GM13977 (cell line): Measurements from ENCODE around the gene PPME1.

Source experiments
- DNase-seq: peaks from one replicate; pipeline ENCODE4 v3.0.0; 2012; ENCODE audit warnings: low spot score
- in situ Hi-C: fragments of 300-500 bp; cut with MboI; formaldehyde crosslinking; loops from one replicate; pipeline ENCODE4 v1.12.0; 2022; ENCODE audit warnings: low sequenced_read_pairs, low pct_unique_long_range_greater_than_20kb, mixed read lengths, inconsistent platforms; ENCODE audit not compliant: unreplicated experiment
- TF ChIP-seq, protein P1 (sequence below): IDR thresholded peaks from 2 replicates; pipeline ENCODE4 v1.5.1; 2012; ENCODE audit warnings: mild to moderate bottlenecking, control low read depth; ENCODE audit not compliant: insufficient read depth; ENCODE audit errors: extremely low read depth, missing control alignments

Gene PPME1

DNA sequence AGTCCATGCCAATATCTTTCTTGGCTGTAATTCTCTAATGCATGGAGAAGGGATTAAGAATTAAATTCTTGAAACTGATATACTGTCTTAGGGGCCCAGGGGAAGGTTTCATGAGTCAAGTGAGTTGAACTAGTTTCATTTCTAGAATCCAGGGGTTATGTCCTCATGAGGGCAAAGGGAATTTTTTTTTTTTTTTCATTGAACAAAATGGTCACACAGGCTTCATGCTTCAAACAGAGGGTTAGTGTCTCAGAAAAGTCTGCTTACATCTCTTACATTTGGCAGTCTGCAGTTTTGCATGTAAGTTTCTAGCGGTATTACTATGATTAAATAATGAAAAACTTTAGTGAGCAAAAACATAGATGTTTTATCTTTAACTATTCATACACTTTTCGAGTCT lies 32.9 kb downstream of the PPME1 start:
- no peak for DNase-seq

DNA sequence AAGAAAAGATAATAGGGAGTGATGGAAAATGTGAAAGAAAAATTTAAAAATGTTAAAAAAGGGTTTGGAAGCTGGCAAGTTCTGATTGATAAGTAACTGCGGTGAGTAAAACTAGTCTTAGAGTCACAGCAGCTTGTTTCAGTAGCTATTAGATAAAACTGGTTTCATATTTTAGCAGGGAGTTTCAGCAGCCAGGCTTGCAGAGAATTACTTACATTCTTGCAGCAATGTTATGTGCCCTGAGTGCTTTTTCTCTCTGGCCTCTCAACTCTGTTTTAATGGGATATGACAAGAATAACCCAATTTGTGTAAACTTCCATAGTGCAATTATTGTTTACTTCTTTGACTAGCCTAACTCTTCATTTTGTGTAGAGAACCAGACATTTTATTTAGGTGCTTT lies 33.6 kb downstream of the PPME1 start:
- DNase-seq: no peak
- TF ChIP-seq, protein P1, sequence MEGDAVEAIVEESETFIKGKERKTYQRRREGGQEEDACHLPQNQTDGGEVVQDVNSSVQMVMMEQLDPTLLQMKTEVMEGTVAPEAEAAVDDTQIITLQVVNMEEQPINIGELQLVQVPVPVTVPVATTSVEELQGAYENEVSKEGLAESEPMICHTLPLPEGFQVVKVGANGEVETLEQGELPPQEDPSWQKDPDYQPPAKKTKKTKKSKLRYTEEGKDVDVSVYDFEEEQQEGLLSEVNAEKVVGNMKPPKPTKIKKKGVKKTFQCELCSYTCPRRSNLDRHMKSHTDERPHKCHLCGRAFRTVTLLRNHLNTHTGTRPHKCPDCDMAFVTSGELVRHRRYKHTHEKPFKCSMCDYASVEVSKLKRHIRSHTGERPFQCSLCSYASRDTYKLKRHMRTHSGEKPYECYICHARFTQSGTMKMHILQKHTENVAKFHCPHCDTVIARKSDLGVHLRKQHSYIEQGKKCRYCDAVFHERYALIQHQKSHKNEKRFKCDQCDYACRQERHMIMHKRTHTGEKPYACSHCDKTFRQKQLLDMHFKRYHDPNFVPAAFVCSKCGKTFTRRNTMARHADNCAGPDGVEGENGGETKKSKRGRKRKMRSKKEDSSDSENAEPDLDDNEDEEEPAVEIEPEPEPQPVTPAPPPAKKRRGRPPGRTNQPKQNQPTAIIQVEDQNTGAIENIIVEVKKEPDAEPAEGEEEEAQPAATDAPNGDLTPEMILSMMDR: no peak
- in situ Hi-C loops: no loop called here

More for the DNA sequence above, 32.9 kb downstream of the PPME1 start:
- TF ChIP-seq, protein P1: no peak
- in situ Hi-C loops: no loop called here

GRCh38 chr11:74205181-74205580 lies 34.1 kb downstream of the PPME1 start:
- TF ChIP-seq, protein P1: no peak
- DNase-seq: no peak
- in situ Hi-C loops: no loop called here

GRCh38 chr11:74206746-74207145 lies 35.7 kb downstream of the PPME1 start:
- DNase-seq: no peak
- in situ Hi-C loops: no loop called here
- TF ChIP-seq, protein P1: no peak

DNA sequence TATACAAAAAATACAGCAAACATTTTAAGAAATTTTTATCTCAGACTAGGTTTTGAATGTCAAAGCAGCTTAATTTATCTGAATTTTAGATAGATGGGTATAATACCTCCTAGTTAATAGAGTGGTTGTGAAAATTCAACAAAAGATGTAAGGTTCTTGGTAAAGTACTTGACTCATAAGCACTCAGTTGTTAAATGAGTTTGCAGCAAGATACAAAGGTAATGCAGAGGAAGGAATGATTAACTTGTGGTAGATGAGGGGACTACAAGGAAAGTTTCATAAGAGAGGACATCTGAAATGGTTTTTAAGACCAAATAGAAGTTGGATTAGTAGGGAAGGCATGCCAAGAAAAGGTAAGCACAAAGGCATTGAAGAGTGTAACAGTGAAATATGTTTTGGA lies 37.4 kb downstream of the PPME1 start:
- DNase-seq: no peak
- TF ChIP-seq, protein P1: no peak
- in situ Hi-C loops: no loop called here

DNA sequence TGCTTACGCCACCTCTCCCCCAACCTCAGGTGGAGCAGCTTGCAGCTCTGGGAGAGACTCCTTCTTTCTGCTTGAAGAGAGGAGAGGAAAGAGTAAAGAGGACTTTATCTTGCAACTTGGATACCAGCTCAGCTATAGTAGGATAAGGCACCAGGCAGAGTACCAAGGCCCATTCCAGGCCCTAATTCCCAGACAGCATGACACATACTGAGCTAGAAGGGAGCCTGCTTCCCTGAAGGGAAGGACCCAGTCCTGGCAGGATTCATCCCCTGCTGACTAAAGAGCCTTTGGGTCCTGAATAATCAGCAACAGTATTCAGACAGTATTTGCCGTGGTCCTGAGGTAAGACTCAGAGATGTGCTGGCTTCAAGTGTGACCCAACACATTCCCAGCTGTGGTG lies 41.4 kb downstream of the PPME1 start:
- no peak for DNase-seq
- TF ChIP-seq, protein P1: no peak
- in situ Hi-C loops: no loop called here

- TF ChIP-seq, protein P1: no peak
- in situ Hi-C loops: no loop called here
- DNase-seq: no peak
These were observed 49.3 kb downstream of the PPME1 start for GRCh38 chr11:74220376-74220775.
